Tibial nerve (tissue), 4 donors: ENCODE measurements around the gene TOE1. TPM values are rescaled to one million over a fixed set of nuclear protein-coding genes. Genes with fewer than 3 reads are reported as not detected.

Experiments used
- DNase-seq, 2 donors: peaks; one replicate each; pipeline ENCODE4 v3.0.0-alpha.2; 2019; ENCODE audit warnings: low spot score in 2 of 2
- H3K27ac ChIP-seq, 4 donors: fragments of 200-600 bp; sonication (generic) in 3 of 4; one replicate each; pipeline ENCODE4 v1.5.1; 2017 to 2019; ENCODE audit warnings: mild to moderate bottlenecking in 1 of 4
- H3K27me3 ChIP-seq, 2 donors: fragments of 200-600 bp; sonication (generic) in 1 of 2; one replicate each; pipeline versions ENCODE4 v1.5.1 to v1.6.0; 2017 to 2019
- H3K36me3 ChIP-seq, 3 donors: fragments of 200-600 bp; sonication (generic); one replicate each; pipeline ENCODE4 v1.5.1; 2018 to 2019
- H3K4me1 ChIP-seq, 4 donors: fragments of 200-600 bp; sonication (generic) in 3 of 4; one replicate each; pipeline ENCODE4 v1.5.1; 2017 to 2019
- H3K4me3 ChIP-seq, 4 donors: fragments of 200-600 bp; sonication (generic) in 3 of 4; one replicate each; pipeline ENCODE4 v1.5.1; 2017 to 2019; ENCODE audit warnings: mild to moderate bottlenecking in 1 of 4, moderate library complexity in 1 of 4
- H3K9me3 ChIP-seq, 4 donors: fragments of 200-600 bp; sonication (generic) in 3 of 4; one replicate each; pipeline ENCODE4 v1.5.1; 2017 to 2019
- EP300 ChIP-seq, 2 donors: sonication (generic); formaldehyde crosslinking; IDR thresholded peaks; one replicate each; pipeline ENCODE4 v1.6.1; 2017; ENCODE audit warnings: antibody characterized with exemption in 2 of 2, mild to moderate bottlenecking in 1 of 2
- POLR2A ChIP-seq, 2 donors: fragments of 450-650 bp; IDR thresholded peaks; one replicate each; pipeline ENCODE4 v1.6.1; 2017; ENCODE audit warnings: antibody characterized with exemption in 2 of 2, mild to moderate bottlenecking in 2 of 2, moderate library complexity in 2 of 2
- WGBS, 2 donors: methylation state at CpG; one replicate each; pipeline ENCODE4 v1.1.5; 2018; 5-methylcytosine and 5-hydroxymethylcytosine counted together
- total RNA-seq, 4 donors: library from RNA; depleted of rRNA; stranded (reverse); fragments of >200 nt; gene quantifications; one replicate each; pipeline ENCODE4 v1.1.0, GENCODE V29; 2016
- TF ChIP-seq, protein P1 (sequence below), 5 experiments: fragments of 200-600 bp in 3 of 5; fragments of 450-650 bp in 2 of 5; sonication (generic) in 3 of 5; IDR thresholded peaks; one replicate each; pipeline ENCODE4 v1.5.1; 2016 to 2019; ENCODE audit warnings: antibody characterized with exemption in 5 of 5, mild to moderate bottlenecking in 3 of 5, moderate library complexity in 2 of 5

TOE1 gene
- total RNA-seq, 4 donors from 2014 or later, result 7.4 to 16.7 (median 12.3) TPM

DNA sequence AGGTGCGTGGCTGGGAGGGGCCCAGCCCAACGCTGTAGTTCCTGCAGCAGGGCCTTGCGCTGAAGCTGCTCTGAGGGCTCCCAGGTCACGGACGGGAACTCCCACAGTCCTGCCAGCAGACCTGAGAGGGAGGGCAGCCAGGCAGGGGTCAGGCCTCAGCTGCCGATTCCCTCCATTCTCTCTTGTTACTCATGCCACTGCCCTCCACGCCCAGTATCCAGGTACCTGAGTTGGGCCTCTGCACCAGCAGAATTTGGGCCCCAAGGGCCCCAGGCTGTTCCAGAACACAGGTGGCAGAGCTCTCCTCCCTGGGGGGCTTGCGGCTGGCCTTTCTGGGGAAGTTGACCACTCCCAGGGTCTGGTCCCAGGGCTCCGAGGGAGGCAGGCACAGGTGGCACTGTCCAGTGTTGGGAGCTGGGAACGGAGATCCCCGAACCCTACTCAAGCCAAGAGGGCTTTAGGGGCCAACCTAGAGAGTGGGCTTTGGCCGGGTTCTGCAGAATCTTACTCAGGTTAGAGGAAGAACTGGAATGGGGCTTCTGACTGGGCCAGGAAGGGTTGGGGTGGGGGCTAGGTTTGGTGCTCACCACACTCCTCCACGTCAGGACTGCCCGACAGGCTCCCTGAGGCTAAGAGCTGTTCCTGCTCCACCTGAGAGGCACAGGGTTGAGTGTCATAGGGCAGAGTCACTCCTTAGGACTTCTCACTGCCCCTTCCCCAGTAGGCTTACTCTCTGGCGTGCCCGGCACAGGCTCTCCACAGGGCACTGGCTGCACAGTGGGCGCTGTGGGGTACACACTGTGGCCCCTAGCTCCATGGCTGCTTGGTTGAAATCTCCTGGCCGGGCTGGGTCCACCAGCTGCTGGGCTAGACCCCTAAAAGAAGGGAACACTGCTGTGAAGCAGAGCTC, 8.3 kb upstream of the TOE1 start:
- H3K36me3 ChIP-seq, result peaks cover 0 to 57% (median 0%) of the 10 kb centered on the region in 3 donors
- TF ChIP-seq POLR2A (IDR thresholded peaks at IDR 0.05), result no peak
- TF ChIP-seq EP300 (IDR thresholded peaks at IDR 0.05), result no peak
- TF ChIP-seq, protein P1, sequence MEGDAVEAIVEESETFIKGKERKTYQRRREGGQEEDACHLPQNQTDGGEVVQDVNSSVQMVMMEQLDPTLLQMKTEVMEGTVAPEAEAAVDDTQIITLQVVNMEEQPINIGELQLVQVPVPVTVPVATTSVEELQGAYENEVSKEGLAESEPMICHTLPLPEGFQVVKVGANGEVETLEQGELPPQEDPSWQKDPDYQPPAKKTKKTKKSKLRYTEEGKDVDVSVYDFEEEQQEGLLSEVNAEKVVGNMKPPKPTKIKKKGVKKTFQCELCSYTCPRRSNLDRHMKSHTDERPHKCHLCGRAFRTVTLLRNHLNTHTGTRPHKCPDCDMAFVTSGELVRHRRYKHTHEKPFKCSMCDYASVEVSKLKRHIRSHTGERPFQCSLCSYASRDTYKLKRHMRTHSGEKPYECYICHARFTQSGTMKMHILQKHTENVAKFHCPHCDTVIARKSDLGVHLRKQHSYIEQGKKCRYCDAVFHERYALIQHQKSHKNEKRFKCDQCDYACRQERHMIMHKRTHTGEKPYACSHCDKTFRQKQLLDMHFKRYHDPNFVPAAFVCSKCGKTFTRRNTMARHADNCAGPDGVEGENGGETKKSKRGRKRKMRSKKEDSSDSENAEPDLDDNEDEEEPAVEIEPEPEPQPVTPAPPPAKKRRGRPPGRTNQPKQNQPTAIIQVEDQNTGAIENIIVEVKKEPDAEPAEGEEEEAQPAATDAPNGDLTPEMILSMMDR (IDR thresholded peaks at IDR 0.05), result no peak
- WGBS, 2 donors, result 93 to 95% methylated on average over 13 to 16 of the region's 18 CpGs

DNA sequence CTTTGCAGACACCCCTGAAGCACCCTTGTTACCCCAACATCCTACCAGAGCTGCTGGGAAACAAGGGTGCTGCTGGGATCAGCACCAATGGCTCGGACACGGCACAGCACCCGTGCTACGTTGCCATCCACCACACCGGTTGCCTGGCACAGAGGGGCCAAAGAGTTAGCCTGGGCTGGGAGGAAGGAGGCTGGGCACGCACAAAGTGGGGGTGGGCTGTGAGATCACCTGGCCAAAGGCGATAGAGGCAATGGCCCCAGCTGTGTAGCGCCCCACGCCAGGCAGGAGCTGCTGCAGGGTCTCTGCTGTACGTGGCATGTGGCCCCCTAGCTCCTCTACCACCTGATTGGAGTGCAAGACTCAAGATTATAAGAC, 7.6 kb upstream of the TOE1 start:
- Histone ChIP-seq H3K36me3 (peaks cover 0 to 57% (median 0%) of the 10 kb centered on the region in 3 donors), H3K27me3 (no peaks in the 10 kb centered on the region), H3K27ac (no peak overlapping the region), H3K9me3 (no peaks in the 10 kb centered on the region), H3K4me3 (no peak overlapping the region), H3K4me1 (peaks cover 0 to 28% (median 1%) of the 10 kb centered on the region in 4 donors)
- TF ChIP-seq, protein P1 (IDR thresholded peaks at IDR 0.05), result no peak
- TF ChIP-seq EP300 (IDR thresholded peaks at IDR 0.05) (no peak), POLR2A (IDR thresholded peaks at IDR 0.05) (no peak)
- WGBS, 2 donors, result 93 to 99% methylated on average over 10 of the region's 10 CpGs
- no peak for DNase-seq

More for the DNA sequence above, 8.3 kb upstream of the TOE1 start:
- peaks cover 0 to 34% (median 4%) of the 10 kb centered on the region in 4 donors for H3K4me1 ChIP-seq
- no peaks in the 10 kb centered on the region for H3K9me3 ChIP-seq
- no peak overlapping the region for H3K4me3 ChIP-seq
- H3K27me3 ChIP-seq, result no peaks in the 10 kb centered on the region
- no peak for DNase-seq
- H3K27ac ChIP-seq, result no peak overlapping the region

DNA sequence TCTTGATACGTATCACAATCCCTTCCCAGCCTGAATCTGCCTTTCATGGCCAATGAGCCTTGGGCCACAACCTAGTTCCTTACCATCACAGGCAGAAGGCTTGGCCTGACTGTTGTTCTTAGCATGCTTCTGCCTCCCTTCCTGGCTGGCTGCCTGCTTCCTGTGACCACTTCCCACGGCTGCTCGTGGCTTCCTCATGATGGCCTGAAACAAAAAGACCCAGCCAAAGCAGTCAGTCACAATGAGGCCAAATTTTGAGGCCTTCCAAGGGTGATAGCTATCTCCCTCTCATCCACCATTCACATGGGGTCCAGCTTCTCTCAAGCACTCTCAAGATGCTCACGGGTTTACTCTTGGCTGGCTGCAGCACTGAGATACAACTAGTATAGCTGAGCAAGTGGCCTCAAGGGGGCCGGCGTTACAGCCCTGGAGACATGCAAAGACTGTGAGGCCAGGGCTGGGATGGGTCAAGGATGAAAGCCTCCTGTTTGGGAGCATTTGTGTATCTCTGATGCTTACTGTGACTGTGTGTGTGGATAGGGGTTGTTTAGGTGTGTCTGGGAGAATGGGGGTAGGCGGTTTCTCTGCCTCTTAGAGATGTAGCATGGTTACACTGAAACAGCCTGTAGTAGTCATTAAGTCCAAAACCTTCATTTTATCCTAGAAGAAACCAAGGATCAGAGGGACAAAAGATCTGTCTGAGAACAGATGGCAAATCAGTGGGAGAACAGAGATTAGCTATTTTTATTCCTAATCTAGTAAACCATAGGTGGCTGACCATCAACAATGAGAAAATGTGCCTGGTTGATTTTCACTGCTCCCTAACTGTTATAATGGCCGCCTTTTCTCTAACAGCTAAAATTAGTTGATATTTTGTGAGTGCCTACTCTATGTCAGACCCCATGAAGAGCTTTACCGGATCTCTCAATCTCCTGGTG, 5.4 kb upstream of the TOE1 start:
- Histone ChIP-seq H3K27ac (peak overlapping the region in 1 of 4 donors; percentile 32), H3K36me3 (peaks cover 0 to 48% (median 0%) of the 10 kb centered on the region in 3 donors), H3K4me3 (no peak overlapping the region), H3K27me3 (no peaks in the 10 kb centered on the region), H3K4me1 (peaks cover 0 to 25% (median 6%) of the 10 kb centered on the region in 4 donors), H3K9me3 (no peaks in the 10 kb centered on the region)
- 56% methylated on average over 9 of the region's 9 CpGs for WGBS, 2 donors
- TF ChIP-seq EP300 (IDR thresholded peaks at IDR 0.05) (no peak), POLR2A (IDR thresholded peaks at IDR 0.05) (no peak)
- TF ChIP-seq, protein P1 (IDR thresholded peaks at IDR 0.05), result no peak
- peak in 1 of 2 donors; percentile 29 for DNase-seq

DNA sequence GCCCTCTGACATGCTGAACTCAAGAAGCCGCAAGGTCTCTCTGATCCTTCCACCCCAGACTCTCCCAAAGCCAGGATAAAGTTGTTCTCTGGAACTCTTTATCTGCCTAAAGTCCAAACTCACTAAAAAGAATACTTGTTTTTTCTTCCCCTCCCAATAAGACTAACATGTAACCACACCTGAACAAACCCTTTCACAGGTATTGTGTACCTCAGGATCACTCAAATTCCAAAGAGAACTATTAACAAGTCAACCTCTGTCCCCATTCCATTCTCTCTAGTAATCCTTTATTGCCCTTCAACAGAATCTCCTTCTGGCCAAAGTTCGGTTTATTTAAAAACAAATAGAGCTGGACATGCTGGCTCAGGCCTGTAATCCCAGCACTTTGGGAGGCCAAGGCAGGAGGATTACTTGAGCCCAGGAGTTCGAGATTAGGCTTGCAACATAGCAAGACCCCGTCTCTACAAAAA, 4.1 kb upstream of the TOE1 start:
- no peaks in the 10 kb centered on the region for H3K27me3 ChIP-seq
- no peaks in the 10 kb centered on the region for H3K9me3 ChIP-seq
- H3K4me3 ChIP-seq, result no peak overlapping the region
- 84% methylated on average over 4 of the region's 4 CpGs for WGBS, 2 donors
- no peak overlapping the region for H3K27ac ChIP-seq
- peaks cover 0 to 29% (median 10%) of the 10 kb centered on the region in 4 donors for H3K4me1 ChIP-seq
- TF ChIP-seq POLR2A (IDR thresholded peaks at IDR 0.05) (no peak), EP300 (IDR thresholded peaks at IDR 0.05) (no peak)
- TF ChIP-seq, protein P1 (IDR thresholded peaks at IDR 0.05), result no peak
- H3K36me3 ChIP-seq, result peaks cover 0 to 35% (median 0%) of the 10 kb centered on the region in 3 donors
- no peak for DNase-seq
